Pulmonary artery endothelial cell (primary cell): ENCODE data around the gene ACSF2. TPM values are rescaled to one million over a fixed set of nuclear protein-coding genes. Genes with fewer than 3 reads are reported as not detected.
"Not testable (repeated sequence)": the region's sequence is repeated elsewhere in the genome, so short reads cannot be mapped to it uniquely, and the experiment has no call there.

Experiments
- DNase-seq: peaks from one replicate; pipeline ENCODE4 v3.0.0-alpha.2; 2011; ENCODE audit warnings: low read depth, low spot score
- total RNA-seq: library from RNA; depleted of rRNA; stranded (reverse); fragments of >200 nt; gene quantifications from 2 replicates; pipeline ENCODE4 v1.2.3, GENCODE V29; 2014

The ACSF2 gene
- total RNA-seq, 1 donor from 2014 or later = 10.0 TPM

DNA sequence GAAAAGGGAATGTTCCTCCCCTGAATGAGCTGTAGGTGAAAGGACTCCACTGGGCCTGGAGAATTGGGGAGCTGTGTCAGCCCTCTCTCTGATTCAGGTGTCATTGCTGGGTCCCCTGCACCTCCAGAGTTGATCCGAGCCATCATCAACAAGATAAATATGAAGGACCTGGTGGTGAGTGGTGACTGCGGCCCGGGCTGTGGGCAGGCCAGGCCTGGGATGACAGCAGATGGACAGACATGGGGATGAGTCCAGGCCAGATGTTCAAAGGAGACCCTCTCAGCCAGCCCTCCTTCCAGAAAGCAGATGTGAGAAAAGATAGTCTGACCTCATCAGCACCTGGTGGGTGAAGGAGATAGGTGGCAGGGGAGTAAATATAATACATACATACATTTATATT, 38.1 kb downstream of the ACSF2 start:
- no peak for DNase-seq

- DNase-seq = no peak
Measured at GRCh38 chr17:50464736-50465135, 38.7 kb downstream of the ACSF2 start.

- DNase-seq = no peak
Measured at GRCh38 chr17:50465171-50465570, 39.2 kb downstream of the ACSF2 start.

DNA sequence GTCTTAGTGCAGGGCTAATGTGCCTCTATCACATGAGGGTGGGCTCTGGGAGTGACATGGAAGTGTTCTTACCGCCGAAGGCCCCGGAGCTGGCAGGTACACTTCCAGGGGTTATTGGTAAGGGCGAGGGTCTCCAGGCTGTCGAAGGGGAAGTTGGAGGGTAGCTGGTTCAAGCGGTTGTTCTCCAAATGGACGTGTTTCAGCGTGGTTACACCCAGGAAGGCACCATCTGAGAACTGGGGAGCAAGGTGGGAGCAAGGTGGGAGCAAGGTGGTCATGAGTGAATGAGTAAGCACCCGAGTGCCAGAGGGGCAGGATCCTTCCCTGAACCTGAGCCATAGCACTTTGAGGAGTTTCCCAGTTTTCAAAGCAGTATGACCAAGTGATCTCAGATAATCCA, 39.6 kb downstream of the ACSF2 start:
- no peak for DNase-seq

DNA sequence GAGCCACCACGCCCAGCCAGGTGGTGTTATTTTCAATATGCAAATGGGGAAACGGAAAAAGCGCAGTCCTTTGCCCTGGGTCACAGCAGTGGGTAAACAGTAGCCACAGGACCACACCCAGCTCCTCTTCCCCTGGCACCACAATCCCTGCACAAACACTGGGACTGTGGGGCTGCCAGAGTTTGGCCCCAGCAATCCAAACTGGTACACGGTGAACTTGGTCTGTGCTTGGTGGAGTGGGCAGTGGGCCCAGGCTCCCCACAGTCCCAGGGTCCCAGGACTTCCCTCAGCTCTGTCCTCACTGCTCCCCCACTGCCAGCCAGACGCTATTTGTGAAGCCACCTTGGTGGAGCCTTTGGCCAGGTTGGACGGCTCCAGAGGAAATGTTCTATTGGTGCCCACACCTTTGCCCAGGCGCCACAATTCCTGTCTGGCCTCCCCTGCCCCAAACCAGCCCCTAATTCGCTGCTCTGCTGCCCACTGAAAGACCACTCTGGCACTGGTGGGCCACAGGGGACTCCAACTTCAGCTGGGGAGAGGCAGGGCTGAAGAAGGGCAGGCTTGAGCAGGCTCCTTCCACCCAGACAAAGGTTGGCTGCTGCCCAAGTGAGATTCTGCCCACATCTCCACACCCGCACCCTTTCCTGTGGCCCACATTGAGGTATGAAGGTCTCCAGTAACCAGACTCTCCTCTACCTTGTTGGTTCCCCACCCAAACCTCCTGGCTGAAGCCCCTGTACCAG, 40.5 kb downstream of the ACSF2 start:
- no peak for DNase-seq

DNA sequence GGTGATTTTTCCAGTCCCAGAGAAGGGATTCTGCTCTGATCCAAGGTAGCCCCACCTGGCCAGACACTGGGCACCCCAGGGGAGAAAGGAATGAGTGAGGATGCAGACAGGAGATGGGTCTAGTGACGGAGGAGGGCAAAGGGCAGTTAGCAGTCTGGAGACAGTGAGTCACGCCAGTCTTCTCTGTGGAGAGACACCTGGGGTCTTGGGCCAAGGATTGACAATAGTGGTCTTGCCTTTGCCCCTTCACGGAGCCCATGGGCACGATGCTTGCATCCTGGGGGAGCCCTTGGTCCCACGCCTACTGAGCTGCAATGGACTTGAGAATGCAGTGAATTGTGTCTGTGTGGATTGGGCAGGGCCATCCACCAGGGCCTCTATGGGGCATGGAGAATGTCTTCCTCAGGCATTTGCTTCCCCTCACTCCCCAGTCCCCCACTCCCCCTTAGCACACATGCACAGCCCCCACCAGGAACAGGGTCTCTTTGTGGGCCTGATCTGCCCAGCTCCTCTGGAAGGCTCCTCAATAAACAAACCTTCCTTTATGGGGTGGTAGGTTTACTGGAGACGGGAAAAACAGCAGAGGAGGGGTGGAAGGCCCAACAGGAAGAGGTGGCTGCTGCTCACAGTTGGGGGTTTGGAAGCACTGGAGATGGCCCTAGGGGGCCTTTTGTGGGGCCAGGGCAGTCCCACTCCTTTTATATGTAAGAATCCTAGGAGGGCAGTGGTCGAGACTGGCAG, 41.3 kb downstream of the ACSF2 start:
- DNase-seq = no peak

DNA sequence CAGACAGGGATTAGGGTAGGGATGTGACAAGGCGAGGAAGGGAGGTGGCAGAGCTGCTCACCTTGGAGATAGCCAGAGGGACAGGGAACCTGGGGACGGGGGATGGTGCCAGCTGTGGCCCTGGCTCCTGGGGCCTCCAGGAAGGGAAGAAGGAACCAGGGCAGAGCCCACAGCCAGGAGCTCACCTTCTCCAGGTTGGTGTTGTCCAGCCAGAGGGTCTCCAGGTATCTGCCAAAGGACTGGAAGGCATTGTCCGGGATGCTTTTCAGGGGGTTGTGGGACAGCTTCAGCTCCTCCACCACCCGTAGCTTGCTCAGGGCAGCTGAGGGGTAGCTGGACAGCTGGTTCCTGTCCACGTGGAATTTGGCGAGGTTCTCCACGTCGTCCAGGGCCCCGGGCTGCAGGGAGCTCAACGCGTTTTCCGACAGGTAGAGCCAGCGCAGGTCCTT, 41.9 kb downstream of the ACSF2 start:
- DNase-seq = no peak

GRCh38 chr17:50468304-50469207, 42.5 kb downstream of the ACSF2 start, which contains the start of gene CHAD:
TSS of gene CHAD (minus strand) at chr17:50468880. CDS start at chr17:50468813, 67 bp downstream.
- no peak for DNase-seq

DNA sequence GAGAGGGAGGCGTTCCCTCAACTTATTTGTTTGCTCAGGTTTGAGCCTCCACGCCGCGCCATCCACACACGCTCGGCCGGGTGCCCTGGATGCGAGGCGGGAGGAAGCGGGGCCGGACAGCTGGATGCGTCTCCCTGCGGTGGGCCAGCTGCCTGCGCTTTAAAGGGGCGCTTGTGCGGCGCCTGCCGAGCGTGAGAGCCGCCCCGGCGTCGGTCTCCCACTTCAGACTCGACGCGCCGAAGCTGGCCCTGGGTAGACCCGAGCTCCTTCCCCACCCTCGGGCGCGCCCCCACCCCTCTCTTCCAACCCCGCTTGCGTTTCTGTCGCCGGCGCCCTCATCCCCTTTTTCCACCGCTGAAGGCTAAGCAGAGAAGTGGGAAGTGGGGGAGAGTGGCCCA, 43.2 kb downstream of the ACSF2 start:
- DNase-seq = no peak

DNA sequence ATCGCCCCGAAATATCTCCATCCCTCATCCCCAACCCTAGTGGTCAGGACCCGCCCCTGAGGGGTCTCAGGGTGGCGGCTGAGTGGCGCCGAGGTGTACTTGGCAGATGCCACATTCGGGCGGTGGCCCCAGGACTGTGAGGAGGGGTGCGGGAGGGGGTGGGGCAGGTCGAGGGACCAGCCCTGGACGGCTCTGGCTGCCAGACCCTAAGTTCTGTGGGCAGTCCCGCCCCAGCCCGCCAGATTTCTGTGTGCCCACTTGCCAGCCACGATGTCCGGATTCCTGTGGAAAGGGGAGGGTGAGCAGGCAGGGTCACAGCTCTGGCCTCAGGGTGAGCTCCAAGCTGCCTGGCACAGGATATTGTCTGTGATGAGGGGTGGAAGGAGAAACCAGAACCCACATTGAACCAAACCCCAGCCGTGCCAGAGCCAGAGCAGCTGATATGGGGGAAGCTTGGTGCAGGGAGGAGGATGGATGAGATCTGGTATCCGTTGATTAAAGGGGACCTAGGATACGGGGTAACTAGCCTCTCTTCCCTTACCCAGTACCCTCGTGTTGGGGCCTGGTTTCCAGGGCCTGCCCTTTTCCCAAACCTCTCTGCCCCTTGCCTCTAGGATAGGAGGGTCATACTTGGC, 43.8 kb downstream of the ACSF2 start:
- DNase-seq = no peak

- no peak for DNase-seq
Measured at GRCh38 chr17:50470426-50470825, 44.4 kb downstream of the ACSF2 start.

GRCh38 chr17:50471009-50471905, 45.2 kb downstream of the ACSF2 start:
- DNase-seq = no peak

GRCh38 chr17:50472286-50472685, 46.3 kb downstream of the ACSF2 start:
- DNase-seq = no peak

- DNase-seq = not testable (repeated sequence)
Measured at GRCh38 chr17:50472761-50473161, 46.7 kb downstream of the ACSF2 start.

DNA sequence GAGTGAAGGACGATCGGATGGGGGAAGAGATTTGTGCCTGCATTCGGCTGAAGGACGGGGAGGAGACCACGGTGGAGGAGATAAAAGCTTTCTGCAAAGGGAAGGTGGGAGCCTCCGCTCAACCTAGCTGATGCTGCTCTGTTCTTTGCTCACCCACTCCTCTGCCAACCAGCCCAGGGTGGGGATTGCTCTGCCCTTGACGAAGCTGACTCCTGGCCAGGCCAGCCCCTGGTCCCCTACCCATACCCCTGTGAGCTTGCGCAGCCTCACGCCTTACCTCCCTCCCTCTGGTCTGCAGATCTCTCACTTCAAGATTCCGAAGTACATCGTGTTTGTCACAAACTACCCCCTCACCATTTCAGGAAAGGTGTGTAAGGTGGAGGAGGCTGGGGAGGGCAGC, 47.9 kb downstream of the ACSF2 start:
- DNase-seq = no peak

DNA sequence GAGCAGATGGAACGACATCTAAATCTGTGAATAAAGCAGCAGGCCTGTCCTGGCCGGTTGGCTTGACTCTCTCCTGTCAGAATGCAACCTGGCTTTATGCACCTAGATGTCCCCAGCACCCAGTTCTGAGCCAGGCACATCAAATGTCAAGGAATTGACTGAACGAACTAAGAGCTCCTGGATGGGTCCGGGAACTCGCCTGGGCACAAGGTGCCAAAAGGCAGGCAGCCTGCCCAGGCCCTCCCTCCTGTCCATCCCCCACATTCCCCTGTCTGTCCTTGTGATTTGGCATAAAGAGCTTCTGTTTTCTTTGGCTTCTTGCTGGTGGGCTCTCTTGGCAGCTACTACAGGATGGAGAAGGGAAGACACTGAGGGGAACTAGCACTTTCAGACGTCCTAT, 48.5 kb downstream of the ACSF2 start:
- DNase-seq = no peak

GRCh38 chr17:50475362-50475761, 49.3 kb downstream of the ACSF2 start:
- DNase-seq = no peak

GRCh38 chr17:50475775-50476544, 49.9 kb downstream of the ACSF2 start:
- DNase-seq = not testable (repeated sequence)

GRCh38 chr17:50476545-50477315, 50.7 kb downstream of the ACSF2 start:
- DNase-seq = no peak
